ENCODE results near the gene CX3CL1. TPM values are rescaled to one million over a fixed set of nuclear protein-coding genes. Genes with fewer than 3 reads are reported as not detected.

CX3CL1 gene
- total and polyA plus RNA-seq, 2 of the 4 experiments (the other 2 are of a cell fraction): 0.18 to 0.77 TPM

GRCh38 chr16:57409870-57410587, 37.7 kb downstream of the CX3CL1 start:
- CTCF ChIA-PET: interaction anchor here (0.6 to 1.0 kb wide), 2 partner anchors 7 to 224 kb away, joined by 3 to 6 read pairs; partner anchors contain the start of genes PSME3IP1 and RSPRY1
- POLR2A ChIA-PET (ENCODE audit: unreplicated experiment): no interaction called here

More at GRCh38 chr16:57409870-57410587, 37.7 kb downstream of the CX3CL1 start:
- Histone ChIP-seq H4K5ac (ENCODE audit: low read depth, low read length) (no peak overlapping the region), H4K8ac (ENCODE audit: low read depth in 2 of 2, low read length in 2 of 2) (no peak overlapping the region), H3K4me3 (ENCODE audit: insufficient read depth, low read depth, low read length) (no peak overlapping the region), H3K27ac (ENCODE audit: insufficient read depth, low read length) (no peak overlapping the region), H3K9me1 (ENCODE audit: insufficient read depth, low read length) (no peaks in the 10 kb centered on the region), H4K20me1 (ENCODE audit: insufficient read depth, low read length) (no peaks in the 10 kb centered on the region), H3K23ac (ENCODE audit: low read depth, low read length) (no peak overlapping the region), H2BK20ac (ENCODE audit: low read depth, low read length) (no peak overlapping the region), H2BK5ac (ENCODE audit: low read depth, low read length, poor library complexity, severe bottlenecking) (no peak overlapping the region), H3K4ac (ENCODE audit: low read depth, low read length) (no peak overlapping the region), H3K56ac (ENCODE audit: extremely low read depth, insufficient read depth, low read length) (no peak overlapping the region), H4K91ac (ENCODE audit: insufficient read depth, low read depth, low read length) (no peak overlapping the region), H3K9me3 (ENCODE audit: control insufficient read depth, insufficient read depth, low read length) (no peaks in the 10 kb centered on the region), H2AK5ac (ENCODE audit: low read depth, low read length) (no peak overlapping the region), H2BK15ac (ENCODE audit: low read depth, low read length) (no peak overlapping the region), H2AK9ac (replicated peaks; ENCODE audit: low read depth, low read length, poor library complexity) (no peak overlapping the region), H2AFZ (replicated peaks; ENCODE audit: low read length, poor library complexity) (peak overlapping the region; percentile 17), H3K18ac (ENCODE audit: low read depth, low read length) (no peak overlapping the region), H2BK120ac (ENCODE audit: low read depth, low read length) (no peak overlapping the region), H3K36me3 (ENCODE audit: control insufficient read depth, insufficient read depth, low read length) (no peaks in the 10 kb centered on the region), H3K79me1 (ENCODE audit: low read depth in 1 of 2, low read length in 2 of 2) (no peaks in the 10 kb centered on the region), H3K9ac (ENCODE audit: low read depth, low read length) (no peak overlapping the region), H3K14ac (replicated peaks; ENCODE audit: low read depth, low read length) (no peak overlapping the region), H3K4me2 (ENCODE audit: low read depth, low read length) (no peak overlapping the region), H3K27me3 (ENCODE audit: control insufficient read depth, insufficient read depth, low read length) (peaks cover 56% of the 10 kb centered on the region), H3K4me1 (ENCODE audit: control insufficient read depth, insufficient read depth, low read length) (no peaks in the 10 kb centered on the region)
- no TSS peak for BruUV-seq (replicated peaks)
- WGBS, 2 experiments (ENCODE audit: extremely low coverage in 2 of 2, insufficient read length in 1 of 2): 40% methylated on average over 5 of the region's 14 CpGs; no CpG with 5 or more reads in 1 of the 2 experiments
- in situ Hi-C loops (cut with MboI; ENCODE audit: low sequenced_read_pairs) (loop anchor here (10.0 kb wide), 1 partner anchor 325 kb away; no protein-coding TSS in a partner anchor), dilution Hi-C loops (cut with HindIII; ENCODE audit: low sequenced_read_pairs, unreplicated experiment) (no loop called here), intact Hi-C loops (cut with micrococcal nuclease) (no loop called here)
- DNase-seq (no peak), ATAC-seq (ENCODE audit: low read depth) (no peak)
- TF ChIP-seq CEBPB (IDR thresholded peaks at IDR 0.05; ENCODE audit: low read depth, low read length) (no peak), NFE2L2 (IDR thresholded peaks at IDR 0.05; ENCODE audit: low read depth, low read length) (no peak), CHD1 (IDR thresholded peaks at IDR 0.05; ENCODE audit: low read depth, low read length) (no peak), BHLHE40 (IDR thresholded peaks at IDR 0.05; ENCODE audit: low read depth, low read length) (no peak), POLR2A (IDR thresholded peaks at IDR 0.05; ENCODE audit: low read depth, low read length) (no peak), CTCF (conservative IDR thresholded peaks at IDR 0.05; ENCODE audit: low read depth, low read length) (no peak), ELK1 (IDR thresholded peaks at IDR 0.05; ENCODE audit: borderline replicate concordance, low read depth, low read length) (no peak), USF2 (IDR thresholded peaks at IDR 0.05; ENCODE audit: low read depth, low read length) (no peak)
